WTC11 (cell line): ENCODE data around the gene CRKL. TPM values are rescaled to one million over a fixed set of nuclear protein-coding genes. Genes with fewer than 3 reads are reported as not detected.
"Not testable (repeated sequence)": the region's sequence is repeated elsewhere in the genome, so short reads cannot be mapped to it uniquely, and the experiment has no call there.

Source experiments
- ATAC-seq: fragments of 200-7000 bp; cut with Tn5 transposase; 2 replicates; pipeline ENCODE4 v1.10.0; 2021; ENCODE audit warnings: mild to moderate bottlenecking, moderate library complexity
- CTCF ChIA-PET: fragments of 300-600 bp; sonication (Branson Sonifier 250); formaldehyde crosslinking; loops from one replicate; lab custom pipeline; 2021; ENCODE audit warnings: antibody characterized with exemption; lab: Charles Lee
- POLR2A ChIA-PET: fragments of 350-600 bp; sonication (Branson Sonifier 250); formaldehyde crosslinking; loops from one replicate; lab custom pipeline; 2021; ENCODE audit warnings: antibody characterized with exemption; lab: Charles Lee
- DNase-seq: peaks from one replicate; pipeline ENCODE4 v3.0.0; 2021; ENCODE audit warnings: low spot score
- H3K27ac Mint-ChIP-seq: 2 replicates; pipeline ENCODE4 v1.8.0; 2021; ENCODE audit warnings: mixed read lengths
- H3K27me3 Mint-ChIP-seq: 2 replicates; pipeline ENCODE4 v1.8.0; 2021; ENCODE audit warnings: low read depth, mild to moderate bottlenecking, moderate library complexity, mixed read lengths
- H3K36me3 Mint-ChIP-seq: 2 replicates; pipeline ENCODE4 v1.8.0; 2021; ENCODE audit warnings: mixed read lengths
- H3K4me1 Mint-ChIP-seq: 2 replicates; pipeline ENCODE4 v1.8.0; 2022; ENCODE audit warnings: mixed read lengths
- H3K4me3 Mint-ChIP-seq: 2 replicates; pipeline ENCODE4 v1.8.0; 2021; ENCODE audit warnings: mild to moderate bottlenecking, moderate library complexity, mixed read lengths
- H3K9me3 Mint-ChIP-seq: 2 replicates; pipeline ENCODE4 v1.8.0; 2021; ENCODE audit warnings: mixed read lengths
- ELF4 ChIP-seq: sonication (generic); formaldehyde crosslinking; IDR thresholded peaks from 2 replicates; pipeline ENCODE4 v1.8.1; 2022; ENCODE audit warnings: low read depth, mild to moderate bottlenecking, moderate library complexity, missing genetic modification reagents
- EMX1 ChIP-seq: fragments of 250-450 bp; sonication (Bioruptor Pico); IDR thresholded peaks from 2 replicates; pipeline ENCODE4 v1.8.0; 2021; ENCODE audit warnings: mild to moderate bottlenecking
- ESRRA ChIP-seq: sonication (generic); formaldehyde crosslinking; IDR thresholded peaks from 2 replicates; pipeline ENCODE4 v1.8.1; 2022; ENCODE audit warnings: mild to moderate bottlenecking, missing genetic modification reagents, borderline replicate concordance
- HMGXB4 ChIP-seq: sonication (generic); formaldehyde crosslinking; IDR thresholded peaks from 2 replicates; pipeline ENCODE4 v1.8.1; 2023; ENCODE audit warnings: mild to moderate bottlenecking, moderate library complexity, missing genetic modification reagents
- IRF1 ChIP-seq: sonication (generic); formaldehyde crosslinking; IDR thresholded peaks from 2 replicates; pipeline ENCODE4 v1.8.0; 2023; ENCODE audit warnings: missing genetic modification reagents
- JUN ChIP-seq: sonication (generic); formaldehyde crosslinking; IDR thresholded peaks from 2 replicates; pipeline ENCODE4 v1.8.0; 2023; ENCODE audit warnings: mild to moderate bottlenecking, missing genetic modification reagents
- NFE2L1 ChIP-seq: sonication (generic); formaldehyde crosslinking; IDR thresholded peaks from 2 replicates; pipeline ENCODE4 v1.8.1; 2023; ENCODE audit warnings: missing genetic modification reagents
- NFYB ChIP-seq: sonication (generic); formaldehyde crosslinking; conservative IDR thresholded peaks from 2 replicates; pipeline ENCODE4 v1.8.0; 2022; ENCODE audit warnings: low read depth, missing genetic modification reagents
- TEAD1 ChIP-seq: sonication (generic); formaldehyde crosslinking; IDR thresholded peaks from 2 replicates; pipeline ENCODE4 v1.8.0; 2022; ENCODE audit warnings: mild to moderate bottlenecking, missing genetic modification reagents
- ZBTB43 ChIP-seq: sonication (generic); formaldehyde crosslinking; IDR thresholded peaks from 2 replicates; pipeline ENCODE4 v1.8.1; 2023; ENCODE audit warnings: mild to moderate bottlenecking, missing genetic modification reagents
- ZMAT4 ChIP-seq: fragments of 250-450 bp; sonication (Bioruptor Pico); IDR thresholded peaks from 2 replicates; pipeline ENCODE4 v1.9.0; 2021; ENCODE audit warnings: mild to moderate bottlenecking
- total RNA-seq: library from RNA; stranded (reverse); gene quantifications from 3 replicates; pipeline ENCODE4 v1.2.3, GENCODE V29; 2021
- TF ChIP-seq, protein P1 (sequence below): sonication (generic); formaldehyde crosslinking; IDR thresholded peaks from 2 replicates; pipeline ENCODE4 v1.8.1; 2022; ENCODE audit warnings: mild to moderate bottlenecking, missing genetic modification reagents, moderate library complexity, borderline replicate concordance
- TF ChIP-seq, protein P2 (sequence below): fragments of 250-450 bp; sonication (Bioruptor Pico); IDR thresholded peaks from 2 replicates; pipeline ENCODE4 v1.9.0; 2021; ENCODE audit warnings: mild to moderate bottlenecking

CRKL gene
- total RNA-seq, 1 experiment from 2014 or later = 114 TPM

DNA sequence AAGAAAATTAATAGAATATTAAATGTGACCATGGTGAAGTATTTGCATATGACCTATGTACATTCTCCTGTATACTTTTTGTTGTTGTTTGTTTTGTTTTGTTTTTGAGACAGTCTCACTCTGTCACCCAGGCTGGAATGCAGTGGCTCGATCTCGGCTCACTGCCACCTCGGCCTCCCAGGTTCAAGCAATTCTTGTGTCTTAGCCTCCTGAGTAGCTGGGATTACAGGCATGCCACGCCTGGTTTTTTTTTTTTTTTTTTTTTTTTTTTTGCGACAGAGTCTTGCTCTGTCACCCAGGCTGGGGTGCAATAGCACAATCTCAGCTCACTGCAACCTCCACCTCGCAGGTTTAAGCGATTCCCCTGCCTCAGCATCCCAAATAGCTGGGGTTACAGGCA is 19.5 kb upstream of the CRKL start:
- CTCF ChIA-PET = interaction anchor here (1.6 to 4.0 kb wide), 2 partner anchors 12 to 19 kb away, joined by 5 to 16 read pairs; partner anchors contain the start of gene CRKL
- H3K36me3 Mint-ChIP-seq, H3K9me3 Mint-ChIP-seq, H3K4me3 Mint-ChIP-seq, POLR2A ChIA-PET, DNase-seq, ATAC-seq, H3K27me3 Mint-ChIP-seq, H3K4me1 Mint-ChIP-seq, H3K27ac Mint-ChIP-seq: not testable (repeated sequence)

DNA sequence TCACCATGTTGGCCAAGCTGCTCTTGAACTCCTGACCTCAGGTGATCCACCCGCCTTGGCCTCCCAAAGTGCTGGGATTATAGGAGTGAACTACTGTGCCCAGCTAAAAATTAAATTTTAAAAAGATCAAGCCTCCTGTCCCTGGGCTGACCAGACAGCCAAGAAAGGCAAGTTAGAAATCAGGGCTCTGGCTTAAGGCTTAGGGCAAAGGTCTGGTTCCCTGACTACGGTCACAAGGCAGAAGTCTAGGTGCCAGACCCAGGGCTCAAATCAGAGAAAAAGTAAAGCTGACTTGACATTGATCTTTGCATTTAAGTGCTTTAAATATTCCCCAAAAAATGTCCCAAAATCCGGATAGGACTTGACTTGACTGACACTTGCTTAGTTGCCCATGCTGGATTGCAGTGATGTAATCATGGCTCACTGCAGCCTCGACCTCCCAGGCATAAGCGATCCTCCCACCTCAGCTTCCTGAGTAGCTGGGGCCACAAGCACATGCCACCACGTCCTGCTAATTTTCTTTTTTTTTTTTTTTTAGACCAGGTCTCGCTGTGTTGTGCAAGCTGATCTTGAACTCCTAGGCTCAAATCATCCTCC is 17.3 kb upstream of the CRKL start:
- no peak for ATAC-seq
- H3K4me3 Mint-ChIP-seq = no peak overlapping the region
- no peak for TF ChIP-seq HMGXB4
- TF ChIP-seq ESRRA (CRISPR knock-in tag) = no peak
- TF ChIP-seq TEAD1 (CRISPR knock-in tag) = no peak
- no peak for TF ChIP-seq ZMAT4
- no peak for TF ChIP-seq EMX1 (CRISPR knock-in tag)
- ChIA-PET CTCF (interaction anchor here (0.8 to 4.0 kb wide), 2 partner anchors 14 to 82 kb away, joined by 6 to 16 read pairs; partner anchors contain the start of gene LZTR1), POLR2A (no interaction called here)
- no peak overlapping the region for H3K27ac Mint-ChIP-seq
- H3K9me3 Mint-ChIP-seq = no peaks in the 10 kb centered on the region
- no peaks in the 10 kb centered on the region for H3K36me3 Mint-ChIP-seq
- no peaks in the 10 kb centered on the region for H3K4me1 Mint-ChIP-seq
- no peak for DNase-seq
- no peaks in the 10 kb centered on the region; the same call in none of the 2 replicates for H3K27me3 Mint-ChIP-seq

DNA sequence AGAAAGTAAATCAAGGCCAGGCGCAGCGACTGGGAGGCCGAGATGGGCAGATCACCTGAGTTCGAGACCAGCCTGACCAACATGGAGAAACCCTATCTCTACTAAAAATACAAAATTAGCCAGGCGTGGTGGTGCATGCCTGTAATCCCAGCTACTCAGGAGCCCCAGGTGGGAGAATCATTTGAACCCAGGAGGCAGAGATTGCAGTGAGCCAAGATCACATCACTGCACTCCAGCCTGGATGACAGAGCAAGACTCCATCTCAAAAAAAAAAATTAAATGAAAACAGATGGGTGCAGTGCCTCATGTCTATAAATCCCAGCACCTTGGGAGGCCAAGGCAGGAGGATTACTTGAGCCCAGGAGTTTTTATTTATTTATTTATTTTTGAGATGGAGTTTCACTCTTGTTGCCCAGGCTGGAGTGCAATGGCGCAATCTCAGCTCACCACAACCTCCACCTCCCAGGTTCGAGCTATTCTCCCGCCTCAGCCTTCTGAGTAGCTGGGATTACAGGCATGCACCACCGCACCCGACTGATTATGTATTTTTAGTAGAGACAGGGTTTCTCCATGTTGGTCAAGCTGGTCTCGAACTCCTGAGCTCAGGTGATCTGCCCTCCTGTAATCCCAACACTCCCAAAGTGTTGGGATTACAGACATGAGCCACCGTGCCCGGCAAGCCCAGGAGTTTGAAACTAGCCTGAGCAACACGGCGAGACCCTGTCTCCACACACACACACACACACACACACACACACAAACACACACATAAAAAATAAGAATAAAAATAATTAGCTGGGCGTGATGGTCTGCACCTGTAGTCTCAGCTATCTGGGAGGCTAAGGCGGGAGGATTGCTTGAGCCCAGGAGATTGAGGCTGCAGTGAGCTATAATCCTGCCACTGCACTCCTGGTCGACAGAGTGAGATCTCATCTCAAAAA is 15.8 kb upstream of the CRKL start:
- not testable (repeated sequence) for H3K9me3 Mint-ChIP-seq

GRCh38 chr22:20903093-20903492 is 14.1 kb upstream of the CRKL start:
- CTCF ChIA-PET = interaction anchor here (1.3 to 2.2 kb wide), 2 partner anchors 14 to 17 kb away, joined by 6 to 7 read pairs; partner anchors contain the start of gene CRKL
- H3K36me3 Mint-ChIP-seq = no peaks in the 10 kb centered on the region
- H3K27me3 Mint-ChIP-seq = no peaks in the 10 kb centered on the region; the same call in none of the 2 replicates
- H3K4me3 Mint-ChIP-seq = no peak overlapping the region
- POLR2A ChIA-PET = no interaction called here
- H3K27ac Mint-ChIP-seq = no peak overlapping the region
- DNase-seq (no peak), ATAC-seq (no peak)
- TF ChIP-seq, protein P1, sequence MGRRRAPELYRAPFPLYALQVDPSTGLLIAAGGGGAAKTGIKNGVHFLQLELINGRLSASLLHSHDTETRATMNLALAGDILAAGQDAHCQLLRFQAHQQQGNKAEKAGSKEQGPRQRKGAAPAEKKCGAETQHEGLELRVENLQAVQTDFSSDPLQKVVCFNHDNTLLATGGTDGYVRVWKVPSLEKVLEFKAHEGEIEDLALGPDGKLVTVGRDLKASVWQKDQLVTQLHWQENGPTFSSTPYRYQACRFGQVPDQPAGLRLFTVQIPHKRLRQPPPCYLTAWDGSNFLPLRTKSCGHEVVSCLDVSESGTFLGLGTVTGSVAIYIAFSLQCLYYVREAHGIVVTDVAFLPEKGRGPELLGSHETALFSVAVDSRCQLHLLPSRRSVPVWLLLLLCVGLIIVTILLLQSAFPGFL (CRISPR knock-in tag) = no peak
- TF ChIP-seq NFYB (CRISPR knock-in tag) (no peak), ELF4 (CRISPR knock-in tag) (no peak), IRF1 (CRISPR knock-in tag) (no peak), ZBTB43 (CRISPR knock-in tag) (no peak), NFE2L1 (CRISPR knock-in tag) (no peak), JUN (CRISPR knock-in tag) (no peak)
- TF ChIP-seq, protein P2, sequence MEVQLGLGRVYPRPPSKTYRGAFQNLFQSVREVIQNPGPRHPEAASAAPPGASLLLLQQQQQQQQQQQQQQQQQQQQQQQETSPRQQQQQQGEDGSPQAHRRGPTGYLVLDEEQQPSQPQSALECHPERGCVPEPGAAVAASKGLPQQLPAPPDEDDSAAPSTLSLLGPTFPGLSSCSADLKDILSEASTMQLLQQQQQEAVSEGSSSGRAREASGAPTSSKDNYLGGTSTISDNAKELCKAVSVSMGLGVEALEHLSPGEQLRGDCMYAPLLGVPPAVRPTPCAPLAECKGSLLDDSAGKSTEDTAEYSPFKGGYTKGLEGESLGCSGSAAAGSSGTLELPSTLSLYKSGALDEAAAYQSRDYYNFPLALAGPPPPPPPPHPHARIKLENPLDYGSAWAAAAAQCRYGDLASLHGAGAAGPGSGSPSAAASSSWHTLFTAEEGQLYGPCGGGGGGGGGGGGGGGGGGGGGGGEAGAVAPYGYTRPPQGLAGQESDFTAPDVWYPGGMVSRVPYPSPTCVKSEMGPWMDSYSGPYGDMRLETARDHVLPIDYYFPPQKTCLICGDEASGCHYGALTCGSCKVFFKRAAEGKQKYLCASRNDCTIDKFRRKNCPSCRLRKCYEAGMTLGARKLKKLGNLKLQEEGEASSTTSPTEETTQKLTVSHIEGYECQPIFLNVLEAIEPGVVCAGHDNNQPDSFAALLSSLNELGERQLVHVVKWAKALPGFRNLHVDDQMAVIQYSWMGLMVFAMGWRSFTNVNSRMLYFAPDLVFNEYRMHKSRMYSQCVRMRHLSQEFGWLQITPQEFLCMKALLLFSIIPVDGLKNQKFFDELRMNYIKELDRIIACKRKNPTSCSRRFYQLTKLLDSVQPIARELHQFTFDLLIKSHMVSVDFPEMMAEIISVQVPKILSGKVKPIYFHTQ (CRISPR knock-in tag) = no peak
- no peaks in the 10 kb centered on the region for H3K9me3 Mint-ChIP-seq
- no peaks in the 10 kb centered on the region for H3K4me1 Mint-ChIP-seq

More for the DNA sequence above, 15.8 kb upstream of the CRKL start:
- not testable (repeated sequence) for H3K27ac Mint-ChIP-seq, ATAC-seq, DNase-seq, H3K4me1 Mint-ChIP-seq, H3K27me3 Mint-ChIP-seq, H3K4me3 Mint-ChIP-seq, H3K36me3 Mint-ChIP-seq
- ChIA-PET POLR2A (interaction anchor here (0.7 kb wide), 1 partner anchor 1289 kb away, joined by 4 read pairs; no protein-coding TSS in a partner anchor), CTCF (interaction anchor here (0.6 to 4.0 kb wide), 3 partner anchors 16 to 138 kb away, joined by 3 to 16 read pairs (median 3); no protein-coding TSS in a partner anchor)
